Cardiac fibroblast (primary cell): ENCODE results near the gene ZNF628.

Experiments
- DNase-seq, 2 donors: peaks; one replicate each; pipeline versions ENCODE4 v3.0.0 to v3.0.0-alpha.2; 2010; ENCODE audit warnings: low read depth in 2 of 2
- H3K4me3 ChIP-seq, 2 donors: replicated peaks in 1 of 2; 1 replicate in 1 of 2; 2 replicates in 1 of 2; pipeline ENCODE4 v1.5.1; 2011; ENCODE audit warnings: low read depth in 2 of 2, low read length in 2 of 2, mild to moderate bottlenecking in 2 of 2, moderate library complexity in 1 of 2
- TF ChIP-seq, protein P1 (sequence below): IDR thresholded peaks from one replicate; pipeline ENCODE4 v1.5.1; 2011; ENCODE audit warnings: low read depth, mild to moderate bottlenecking, low read length, inconsistent platforms

ZNF628 gene

DNA sequence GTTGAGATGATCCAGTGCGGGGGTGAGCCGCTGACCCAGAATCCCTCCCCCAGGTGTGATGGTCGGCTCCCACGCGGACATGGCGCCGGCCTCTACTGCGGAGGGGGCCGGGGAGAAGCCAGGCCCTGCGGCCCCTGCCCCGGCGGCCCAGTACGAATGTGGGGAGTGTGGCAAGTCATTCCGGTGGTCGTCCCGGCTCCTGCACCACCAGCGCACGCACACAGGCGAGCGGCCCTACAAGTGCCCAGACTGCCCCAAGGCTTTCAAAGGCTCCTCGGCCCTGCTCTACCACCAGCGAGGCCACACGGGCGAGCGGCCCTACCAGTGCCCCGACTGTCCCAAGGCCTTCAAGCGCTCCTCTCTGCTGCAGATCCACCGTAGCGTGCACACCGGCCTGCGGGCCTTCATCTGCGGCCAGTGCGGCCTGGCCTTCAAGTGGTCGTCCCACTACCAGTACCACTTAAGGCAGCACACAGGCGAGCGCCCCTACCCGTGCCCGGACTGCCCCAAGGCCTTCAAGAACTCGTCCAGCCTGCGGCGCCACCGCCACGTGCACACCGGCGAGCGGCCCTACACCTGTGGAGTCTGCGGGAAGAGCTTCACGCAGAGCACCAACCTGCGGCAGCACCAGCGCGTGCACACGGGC lies 4.9 kb downstream of the ZNF628 start:
- H3K4me3 ChIP-seq: no peak overlapping the region
- no peak for DNase-seq
- TF ChIP-seq, protein P1, sequence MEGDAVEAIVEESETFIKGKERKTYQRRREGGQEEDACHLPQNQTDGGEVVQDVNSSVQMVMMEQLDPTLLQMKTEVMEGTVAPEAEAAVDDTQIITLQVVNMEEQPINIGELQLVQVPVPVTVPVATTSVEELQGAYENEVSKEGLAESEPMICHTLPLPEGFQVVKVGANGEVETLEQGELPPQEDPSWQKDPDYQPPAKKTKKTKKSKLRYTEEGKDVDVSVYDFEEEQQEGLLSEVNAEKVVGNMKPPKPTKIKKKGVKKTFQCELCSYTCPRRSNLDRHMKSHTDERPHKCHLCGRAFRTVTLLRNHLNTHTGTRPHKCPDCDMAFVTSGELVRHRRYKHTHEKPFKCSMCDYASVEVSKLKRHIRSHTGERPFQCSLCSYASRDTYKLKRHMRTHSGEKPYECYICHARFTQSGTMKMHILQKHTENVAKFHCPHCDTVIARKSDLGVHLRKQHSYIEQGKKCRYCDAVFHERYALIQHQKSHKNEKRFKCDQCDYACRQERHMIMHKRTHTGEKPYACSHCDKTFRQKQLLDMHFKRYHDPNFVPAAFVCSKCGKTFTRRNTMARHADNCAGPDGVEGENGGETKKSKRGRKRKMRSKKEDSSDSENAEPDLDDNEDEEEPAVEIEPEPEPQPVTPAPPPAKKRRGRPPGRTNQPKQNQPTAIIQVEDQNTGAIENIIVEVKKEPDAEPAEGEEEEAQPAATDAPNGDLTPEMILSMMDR: no peak

DNA sequence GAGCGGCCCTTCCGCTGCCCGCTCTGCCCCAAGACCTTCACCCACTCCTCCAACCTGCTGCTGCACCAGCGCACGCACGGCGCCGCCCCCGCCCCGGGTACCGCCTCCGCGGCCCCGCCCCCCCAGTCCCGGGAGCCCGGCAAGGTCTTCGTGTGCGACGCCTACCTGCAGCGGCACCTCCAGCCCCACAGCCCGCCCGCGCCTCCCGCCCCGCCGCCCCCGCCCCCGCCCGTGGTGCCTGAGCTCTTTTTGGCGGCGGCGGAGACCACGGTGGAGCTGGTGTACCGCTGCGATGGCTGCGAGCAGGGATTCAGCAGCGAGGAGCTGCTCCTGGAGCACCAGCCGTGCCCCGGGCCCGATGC lies 5.4 kb downstream of the ZNF628 start:
- TF ChIP-seq, protein P1: no peak

DNA sequence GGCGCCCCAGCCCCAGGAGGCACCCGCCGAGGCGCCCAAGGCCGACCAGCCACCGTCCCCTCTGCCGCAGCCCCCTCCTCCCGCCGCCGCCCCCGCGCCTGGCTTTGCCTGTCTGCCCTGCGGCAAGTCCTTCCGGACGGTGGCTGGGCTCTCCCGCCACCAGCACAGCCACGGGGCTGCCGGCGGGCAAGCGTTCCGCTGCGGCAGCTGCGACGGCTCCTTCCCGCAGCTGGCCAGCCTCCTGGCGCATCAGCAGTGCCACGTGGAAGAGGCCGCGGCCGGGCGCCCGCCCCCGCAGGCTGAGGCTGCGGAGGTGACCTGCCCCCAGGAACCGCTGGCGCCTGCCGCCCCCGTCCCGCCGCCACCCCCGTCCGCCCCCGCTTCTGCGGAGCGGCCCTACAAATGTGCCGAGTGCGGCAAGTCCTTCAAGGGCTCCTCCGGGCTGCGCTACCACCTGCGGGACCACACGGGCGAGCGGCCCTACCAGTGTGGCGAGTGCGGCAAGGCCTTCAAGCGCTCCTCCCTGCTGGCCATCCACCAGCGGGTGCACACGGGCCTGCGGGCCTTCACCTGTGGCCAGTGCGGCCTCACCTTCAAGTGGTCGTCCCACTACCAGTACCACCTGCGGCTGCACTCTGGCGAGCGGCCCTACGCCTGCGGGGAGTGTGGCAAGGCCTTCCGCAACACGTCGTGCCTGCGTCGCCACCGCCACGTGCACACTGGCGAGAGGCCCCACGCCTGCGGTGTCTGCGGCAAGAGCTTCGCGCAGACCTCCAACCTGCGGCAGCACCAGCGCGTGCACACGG lies 5.9 kb downstream of the ZNF628 start:
- no peak overlapping the region for H3K4me3 ChIP-seq
- TF ChIP-seq, protein P1: no peak
- no peak for DNase-seq

More for the DNA sequence above, 5.4 kb downstream of the ZNF628 start:
- no peak overlapping the region for H3K4me3 ChIP-seq
- no peak for DNase-seq

DNA sequence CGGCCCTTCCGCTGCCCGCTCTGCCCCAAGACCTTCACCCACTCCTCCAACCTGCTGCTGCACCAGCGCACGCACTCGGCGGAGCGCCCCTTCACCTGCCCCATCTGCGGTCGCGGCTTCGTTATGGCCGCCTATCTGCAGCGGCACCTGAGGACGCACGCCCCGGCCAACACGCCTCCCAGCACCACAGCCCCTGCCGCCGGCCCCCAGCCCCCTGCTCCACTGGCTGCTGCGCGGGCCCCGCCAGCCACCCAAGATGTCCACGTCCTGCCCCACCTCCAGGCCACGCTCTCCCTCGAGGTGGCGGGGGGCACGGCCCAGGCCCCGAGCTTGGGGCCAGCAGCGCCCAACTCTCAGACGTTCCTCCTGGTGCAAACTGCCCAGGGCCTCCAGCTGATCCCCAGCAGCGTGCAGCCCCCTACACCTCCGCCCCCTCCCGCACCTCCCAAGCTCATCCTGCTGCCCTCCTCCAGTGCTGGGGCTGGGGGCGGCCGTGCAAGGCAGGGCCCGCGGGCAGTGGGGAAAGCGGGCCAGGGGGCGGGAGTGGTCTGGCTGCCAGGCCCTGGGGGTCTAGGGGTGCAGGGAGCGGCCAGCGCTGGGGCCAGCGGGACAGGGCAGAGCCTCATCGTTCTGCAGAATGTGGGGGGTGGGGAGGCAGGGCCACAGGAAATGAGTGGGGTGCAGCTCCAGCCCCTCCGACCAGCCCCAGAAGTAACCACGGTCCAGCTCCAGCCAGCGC lies 6.7 kb downstream of the ZNF628 start:
- no peak for DNase-seq
- no peak overlapping the region for H3K4me3 ChIP-seq
- TF ChIP-seq, protein P1: no peak

DNA sequence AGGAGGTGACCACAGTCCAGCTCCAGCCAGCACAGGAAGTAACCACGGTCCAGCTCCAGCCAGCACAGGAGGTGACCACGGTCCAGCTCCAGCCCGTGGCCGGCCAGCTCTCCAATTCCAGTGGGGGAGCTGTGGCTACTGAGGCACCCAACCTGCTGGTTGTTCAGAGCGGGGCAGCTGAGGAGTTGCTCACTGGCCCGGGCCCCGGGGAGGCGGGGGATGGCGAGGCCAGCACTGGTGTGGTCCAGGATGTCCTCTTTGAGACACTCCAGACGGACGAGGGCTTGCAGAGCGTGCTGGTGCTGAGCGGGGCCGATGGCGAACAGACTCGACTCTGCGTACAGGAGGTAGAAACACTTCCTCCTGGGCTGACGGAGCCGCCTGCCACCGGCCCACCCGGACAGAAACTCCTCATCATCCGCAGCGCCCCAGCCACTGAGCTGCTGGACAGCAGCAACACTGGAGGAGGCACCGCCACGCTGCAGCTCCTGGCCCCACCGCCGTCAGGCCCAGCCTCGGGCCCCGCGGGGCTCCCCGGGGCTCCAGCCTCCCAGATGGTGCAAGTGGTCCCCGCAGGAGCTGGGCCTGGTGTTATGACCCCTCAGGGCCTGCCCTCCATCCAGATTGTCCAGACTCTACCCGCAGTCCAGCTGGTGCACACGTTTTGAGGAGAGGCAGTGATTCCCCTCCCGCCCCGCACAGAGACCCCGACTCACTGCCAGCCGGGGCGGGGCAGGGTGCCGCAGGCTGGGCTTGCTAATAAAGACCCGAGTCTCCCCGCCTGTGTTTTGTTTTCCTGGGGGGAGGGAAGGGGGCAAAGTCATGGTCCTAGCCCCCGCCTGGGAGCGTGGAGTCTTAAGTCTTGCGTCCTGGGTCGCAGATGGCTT lies 7.5 kb downstream of the ZNF628 start:
- TF ChIP-seq, protein P1: no peak
- peak overlapping the region; percentile 61 to 63 for H3K4me3 ChIP-seq
- no peak for DNase-seq
